NT2/D1 (cell line): ENCODE data around the gene SLIT3.

Source experiments
- YY1 ChIP-seq: IDR thresholded peaks from 2 replicates; pipeline ENCODE4 v1.6.1; 2011; ENCODE audit not compliant: insufficient read length, insufficient read depth
- ZNF274 ChIP-seq: IDR thresholded peaks from 2 replicates; pipeline ENCODE4 v1.6.1; 2011; ENCODE audit warnings: mild to moderate bottlenecking, low read depth, low read length

GRCh38 chr5:168777651-168778050, 523.3 kb downstream of the SLIT3 start:
- TF ChIP-seq ZNF274: no peak
- no peak for TF ChIP-seq YY1
